GM18517 (cell line): Measurements from ENCODE around the gene TEP1.
"Not testable (repeated sequence)": the region's sequence is repeated elsewhere in the genome, so short reads cannot be mapped to it uniquely, and the experiment has no call there.

Experiments used
- ATAC-seq: cut with Tn5 transposase; IDR thresholded peaks from one replicate; pipeline ENCODE4 v1.9.1; 2021; ENCODE audit warnings: mild to moderate bottlenecking, moderate library complexity; ENCODE audit not compliant: unreplicated experiment

Gene TEP1

GRCh38 chr14:20412876-20413743 is at the start of gene TEP1:
Gene TEP1 (minus strand): TSS chr14:20413501. CDS start chr14:20408439, 5,062 bp downstream.
- ATAC-seq, result peak; percentile 41

- ATAC-seq, result peak; percentile 95
Observed at GRCh38 chr14:20461225-20462141, 48.2 kb upstream of the TEP1 start, which contains the start of gene PIP4P1. Gene PIP4P1 (minus strand): TSS chr14:20461434. CDS start chr14:20461325, 109 bp downstream.

- ATAC-seq, result no peak
Observed at GRCh38 chr14:20460458-20461224, 47.3 kb upstream of the TEP1 start.

- no peak for ATAC-seq
Observed at GRCh38 chr14:20458031-20458789, 44.9 kb upstream of the TEP1 start.

GRCh38 chr14:20456971-20457370 is 43.7 kb upstream of the TEP1 start:
- no peak for ATAC-seq

GRCh38 chr14:20455355-20456300 is 42.3 kb upstream of the TEP1 start:
- peak; percentile 49 for ATAC-seq

- peak; percentile 81 for ATAC-seq
Observed at GRCh38 chr14:20454516-20455354, 41.4 kb upstream of the TEP1 start, which contains the start of the genes APEX1 and OSGEP. Gene APEX1 (plus strand): TSS chr14:20455226. CDS start chr14:20455646, 420 bp downstream. Gene OSGEP (minus strand): TSS chr14:20454812. CDS start chr14:20454683, 129 bp downstream.

- ATAC-seq, result not testable (repeated sequence)
Observed at GRCh38 chr14:20452831-20453230, 39.5 kb upstream of the TEP1 start.

- no peak for ATAC-seq
Observed at GRCh38 chr14:20446889-20447288, 33.6 kb upstream of the TEP1 start.

GRCh38 chr14:20443650-20444049 is 30.3 kb upstream of the TEP1 start:
- not testable (repeated sequence) for ATAC-seq

- no peak for ATAC-seq
Observed at GRCh38 chr14:20441461-20441860, 28.2 kb upstream of the TEP1 start.

- no peak for ATAC-seq
Observed at GRCh38 chr14:20440882-20441281, 27.6 kb upstream of the TEP1 start.

- ATAC-seq, result no peak
Observed at GRCh38 chr14:20440465-20440864, 27.2 kb upstream of the TEP1 start.

- ATAC-seq, result no peak
Observed at GRCh38 chr14:20438664-20439063, 25.4 kb upstream of the TEP1 start.

GRCh38 chr14:20436363-20436755 is 23.1 kb upstream of the TEP1 start:
- no peak for ATAC-seq

- no peak for ATAC-seq
Observed at GRCh38 chr14:20435582-20436362, 22.5 kb upstream of the TEP1 start, which contains the start of gene KLHL33. Gene KLHL33 (minus strand): TSS chr14:20436166. CDS start chr14:20435811, 355 bp downstream.
